Measurements from ENCODE around the gene MYEOV. TPM values are rescaled to one million over a fixed set of nuclear protein-coding genes. Genes with fewer than 3 reads are reported as not detected.
A peak's percentile ranks its signal among the peaks of the same experiment; 100 is the strongest.

The MYEOV gene
- total and polyA plus RNA-seq, 9 of the 15 experiments (the other 6 are each of a cell fraction or from before 2014, with no cell fraction given): 10.2 to 133 (median 32.2) TPM

DNA sequence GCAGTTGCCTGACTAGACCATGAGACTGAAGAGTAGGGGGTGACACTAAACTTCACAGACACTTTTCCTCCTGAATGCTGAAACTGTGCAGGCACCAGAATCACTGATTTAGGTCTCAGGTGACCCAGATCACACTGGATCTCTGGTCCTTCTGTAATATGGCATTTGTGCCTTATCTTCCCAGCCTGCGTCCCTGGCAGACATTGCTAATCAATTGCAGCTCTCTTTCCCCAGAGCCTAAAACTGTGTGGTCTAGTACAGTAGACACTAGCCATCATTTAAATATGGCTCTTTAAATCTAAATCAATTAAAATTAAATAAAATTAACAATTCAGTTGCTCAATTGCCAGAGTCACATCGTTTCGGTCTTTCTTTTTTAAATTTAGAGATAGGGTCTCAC, 17.8 kb upstream of the MYEOV start:
- WGBS (ENCODE audit: insufficient coverage, low coverage, missing lambda C conversion rate): 5% methylated on average over 3 of the region's 3 CpGs
- no peaks in the 10 kb centered on the region; the same call in 1 of the 2 replicates for H4K20me1 ChIP-seq (replicated peaks; ENCODE audit: control insufficient read depth, insufficient read depth, low read length)
- ATAC-seq (no peak), FAIRE-seq (no peak), DNase-seq (ENCODE audit: extremely low read depth in 1 of 4, low spot score in 3 of 4) (no peak)
- no peaks in the 10 kb centered on the region for H3K4me1 ChIP-seq (replicated peaks in 1 of 2; ENCODE audit: control insufficient read depth in 2 of 2, insufficient read depth in 2 of 2, low read length in 2 of 2)
- H3K9ac ChIP-seq (ENCODE audit: insufficient read depth in 1 of 2, low read depth in 2 of 2, low read length in 2 of 2): no peak overlapping the region
- no peaks in the 10 kb centered on the region for H3K9me3 ChIP-seq (replicated peaks; ENCODE audit: control insufficient read depth, insufficient read depth, low read depth, low read length)
- intact Hi-C loops (cut with micrococcal nuclease): no loop called here
- H3K79me2 ChIP-seq (ENCODE audit: control insufficient read depth, insufficient read depth, low read length): no peaks in the 10 kb centered on the region
- TF ChIP-seq, protein P1, sequence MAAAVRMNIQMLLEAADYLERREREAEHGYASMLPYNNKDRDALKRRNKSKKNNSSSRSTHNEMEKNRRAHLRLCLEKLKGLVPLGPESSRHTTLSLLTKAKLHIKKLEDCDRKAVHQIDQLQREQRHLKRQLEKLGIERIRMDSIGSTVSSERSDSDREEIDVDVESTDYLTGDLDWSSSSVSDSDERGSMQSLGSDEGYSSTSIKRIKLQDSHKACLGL (CRISPR knock-in tag; IDR thresholded peaks at IDR 0.05; ENCODE audit: borderline replicate concordance, poor library complexity, severe bottlenecking): no peak
- TF ChIP-seq PCBP1 (IDR thresholded peaks at IDR 0.05; ENCODE audit: low read depth, low read length, poor library complexity, severe bottlenecking) (no peak), ZNF23 (CRISPR knock-in tag; IDR thresholded peaks at IDR 0.05) (peak; percentile 71; the same call in 1 of the 2 replicates), ZNF583 (CRISPR knock-in tag; IDR thresholded peaks at IDR 0.05) (no peak), ZBTB17 (CRISPR knock-in tag; IDR thresholded peaks at IDR 0.05) (peak; percentile 92), SMARCA4 (IDR thresholded peaks at IDR 0.05) (no peak)
- TF ChIP-seq, protein P2, sequence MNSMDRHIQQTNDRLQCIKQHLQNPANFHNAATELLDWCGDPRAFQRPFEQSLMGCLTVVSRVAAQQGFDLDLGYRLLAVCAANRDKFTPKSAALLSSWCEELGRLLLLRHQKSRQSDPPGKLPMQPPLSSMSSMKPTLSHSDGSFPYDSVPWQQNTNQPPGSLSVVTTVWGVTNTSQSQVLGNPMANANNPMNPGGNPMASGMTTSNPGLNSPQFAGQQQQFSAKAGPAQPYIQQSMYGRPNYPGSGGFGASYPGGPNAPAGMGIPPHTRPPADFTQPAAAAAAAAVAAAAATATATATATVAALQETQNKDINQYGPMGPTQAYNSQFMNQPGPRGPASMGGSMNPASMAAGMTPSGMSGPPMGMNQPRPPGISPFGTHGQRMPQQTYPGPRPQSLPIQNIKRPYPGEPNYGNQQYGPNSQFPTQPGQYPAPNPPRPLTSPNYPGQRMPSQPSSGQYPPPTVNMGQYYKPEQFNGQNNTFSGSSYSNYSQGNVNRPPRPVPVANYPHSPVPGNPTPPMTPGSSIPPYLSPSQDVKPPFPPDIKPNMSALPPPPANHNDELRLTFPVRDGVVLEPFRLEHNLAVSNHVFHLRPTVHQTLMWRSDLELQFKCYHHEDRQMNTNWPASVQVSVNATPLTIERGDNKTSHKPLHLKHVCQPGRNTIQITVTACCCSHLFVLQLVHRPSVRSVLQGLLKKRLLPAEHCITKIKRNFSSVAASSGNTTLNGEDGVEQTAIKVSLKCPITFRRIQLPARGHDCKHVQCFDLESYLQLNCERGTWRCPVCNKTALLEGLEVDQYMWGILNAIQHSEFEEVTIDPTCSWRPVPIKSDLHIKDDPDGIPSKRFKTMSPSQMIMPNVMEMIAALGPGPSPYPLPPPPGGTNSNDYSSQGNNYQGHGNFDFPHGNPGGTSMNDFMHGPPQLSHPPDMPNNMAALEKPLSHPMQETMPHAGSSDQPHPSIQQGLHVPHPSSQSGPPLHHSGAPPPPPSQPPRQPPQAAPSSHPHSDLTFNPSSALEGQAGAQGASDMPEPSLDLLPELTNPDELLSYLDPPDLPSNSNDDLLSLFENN (IDR thresholded peaks at IDR 0.05; ENCODE audit: low read depth in 2 of 2, low read length in 2 of 2): 0 out of 4 replicates have a peak, but pooled peaks of 1 of the 2 experiments have one; percentile 39
- TF ChIP-seq, protein P3, sequence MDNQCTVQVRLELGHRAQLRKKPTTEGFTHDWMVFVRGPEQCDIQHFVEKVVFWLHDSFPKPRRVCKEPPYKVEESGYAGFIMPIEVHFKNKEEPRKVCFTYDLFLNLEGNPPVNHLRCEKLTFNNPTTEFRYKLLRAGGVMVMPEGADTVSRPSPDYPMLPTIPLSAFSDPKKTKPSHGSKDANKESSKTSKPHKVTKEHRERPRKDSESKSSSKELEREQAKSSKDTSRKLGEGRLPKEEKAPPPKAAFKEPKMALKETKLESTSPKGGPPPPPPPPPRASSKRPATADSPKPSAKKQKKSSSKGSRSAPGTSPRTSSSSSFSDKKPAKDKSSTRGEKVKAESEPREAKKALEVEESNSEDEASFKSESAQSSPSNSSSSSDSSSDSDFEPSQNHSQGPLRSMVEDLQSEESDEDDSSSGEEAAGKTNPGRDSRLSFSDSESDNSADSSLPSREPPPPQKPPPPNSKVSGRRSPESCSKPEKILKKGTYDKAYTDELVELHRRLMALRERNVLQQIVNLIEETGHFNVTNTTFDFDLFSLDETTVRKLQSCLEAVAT (IDR thresholded peaks at IDR 0.05): peak in 1 of 2 experiments; percentile 75; a peak in 2 of 4 replicates
- no TSS peak for BruUV-seq (replicated peaks)
- no peaks in the 10 kb centered on the region for H3K9me1 ChIP-seq (ENCODE audit: control insufficient read depth, insufficient read depth, low read length)
- in situ Hi-C loops (cut with MboI): no loop called here
- H3K4me2 ChIP-seq (ENCODE audit: insufficient read depth, low read length): no peak overlapping the region
- ChIA-PET CTCF (ENCODE audit: low intra/inter-chr PET ratio) (no interaction called here), POLR2A (interaction anchor here (0.6 to 1.4 kb wide), 3 partner anchors 10 to 176 kb away, joined by 3 to 5 read pairs (median 3); no protein-coding TSS in a partner anchor)
- H3K27ac ChIP-seq (ENCODE audit: extremely low read depth, low read depth, low read length): no peak overlapping the region
- H3K27me3 ChIP-seq (ENCODE audit: control insufficient read depth in 2 of 2, insufficient read depth in 2 of 2, low read length in 2 of 2): peaks cover 10 to 41% of the 10 kb centered on the region in 2 experiments; a peak in 4 of 5 replicates
- no peak overlapping the region for H3K4me3 ChIP-seq
- no peaks in the 10 kb centered on the region for H3K36me3 ChIP-seq (ENCODE audit: control insufficient read depth, insufficient read depth, low read length)
- no peak overlapping the region for H2AFZ ChIP-seq (ENCODE audit: low read depth, low read length)

Measured in K562 (cell line).